HepG2 (cell line): ENCODE measurements around the gene ACAA2. TPM values are rescaled to one million over a fixed set of nuclear protein-coding genes. Genes with fewer than 3 reads are reported as not detected.

Experiments
- DZIP1 ChIP-seq: sonication (generic); formaldehyde crosslinking; IDR thresholded peaks from 2 replicates; pipeline ENCODE4 v1.5.0; 2020; ENCODE audit warnings: mild to moderate bottlenecking, missing genetic modification reagents
- FOXA3 ChIP-seq: IDR thresholded peaks from 2 replicates; pipeline ENCODE4 v1.6.1; 2016; ENCODE audit warnings: missing genetic modification reagents, missing compliant biosample characterization
- GTF3A ChIP-seq: sonication (generic); formaldehyde crosslinking; conservative IDR thresholded peaks from 2 replicates; pipeline ENCODE4 v1.4.0; 2020; ENCODE audit warnings: mild to moderate bottlenecking, missing genetic modification reagents
- HNF4A ChIP-seq: sonication (generic); formaldehyde crosslinking; IDR thresholded peaks from 2 replicates; pipeline ENCODE4 v1.4.0; 2020; ENCODE audit warnings: missing genetic modification reagents
- ISX ChIP-seq: sonication (generic); formaldehyde crosslinking; conservative IDR thresholded peaks from 2 replicates; pipeline ENCODE4 v1.5.0; 2020; ENCODE audit warnings: missing genetic modification reagents
- KAT8 ChIP-seq: IDR thresholded peaks from 2 replicates; pipeline ENCODE4 v1.6.1; 2016; ENCODE audit warnings: missing genetic modification reagents, missing compliant biosample characterization
- KMT2A ChIP-seq: sonication (generic); formaldehyde crosslinking; IDR thresholded peaks from 2 replicates; pipeline ENCODE4 v1.4.0; 2020; ENCODE audit warnings: missing genetic modification reagents
- LRRFIP1 ChIP-seq: sonication (generic); formaldehyde crosslinking; conservative IDR thresholded peaks from 2 replicates; pipeline ENCODE4 v1.4.0; 2020; ENCODE audit warnings: missing genetic modification reagents
- NFYB ChIP-seq: sonication (generic); formaldehyde crosslinking; IDR thresholded peaks from 2 replicates; pipeline ENCODE4 v1.4.0; 2020; ENCODE audit warnings: missing genetic modification reagents
- PHF20 ChIP-seq: sonication (generic); formaldehyde crosslinking; IDR thresholded peaks from 2 replicates; pipeline ENCODE4 v1.5.0; 2020; ENCODE audit warnings: mild to moderate bottlenecking, missing genetic modification reagents
- SKI ChIP-seq: fragments of 450-650 bp; IDR thresholded peaks from one replicate; pipeline ENCODE4 v1.6.1; 2018; ENCODE audit warnings: mild to moderate bottlenecking; ENCODE audit not compliant: partially characterized antibody
- THYN1 ChIP-seq: sonication (generic); formaldehyde crosslinking; IDR thresholded peaks from 2 replicates; pipeline ENCODE4 v1.8.1; 2023; ENCODE audit warnings: low read depth, mild to moderate bottlenecking, moderate library complexity, missing genetic modification reagents, borderline replicate concordance
- ZBTB20 ChIP-seq: sonication (generic); formaldehyde crosslinking; IDR thresholded peaks from 2 replicates; pipeline ENCODE4 v1.8.1; 2023; ENCODE audit warnings: missing genetic modification reagents, low read depth, mild to moderate bottlenecking, borderline replicate concordance
- ZBTB39 ChIP-seq: sonication (generic); formaldehyde crosslinking; IDR thresholded peaks from 2 replicates; pipeline ENCODE4 v1.5.0; 2020; ENCODE audit warnings: missing genetic modification reagents
- ZNF101 ChIP-seq: sonication (generic); formaldehyde crosslinking; IDR thresholded peaks from 2 replicates; pipeline ENCODE4 v1.4.0; 2020; ENCODE audit warnings: mild to moderate bottlenecking, low read depth, missing genetic modification reagents, borderline replicate concordance
- ZNF143 ChIP-seq: sonication (generic); formaldehyde crosslinking; IDR thresholded peaks from 2 replicates; pipeline ENCODE4 v1.4.0; 2020; ENCODE audit warnings: missing genetic modification reagents
- ZNF605 ChIP-seq: sonication (generic); formaldehyde crosslinking; IDR thresholded peaks from 2 replicates; pipeline ENCODE4 v1.8.0; 2022; ENCODE audit warnings: mild to moderate bottlenecking, missing genetic modification reagents
- ZNF749 ChIP-seq: sonication (generic); formaldehyde crosslinking; IDR thresholded peaks from 2 replicates; pipeline ENCODE4 v1.8.0; 2022; ENCODE audit warnings: mild to moderate bottlenecking, missing genetic modification reagents, moderate library complexity, borderline replicate concordance
- polyA plus RNA-seq, 8 experiments: library from polyadenylated mRNA; depleted of rRNA in 3 of 8; stranded (reverse) in 7 of 8; unstranded in 1 of 8; fragments of >200 nt; fragmentation: Illumina TruSeq in 4 of 8; extraction: Trizol in 4 of 8; gene quantifications; 2 replicates each; pipeline versions ENCODE4 v1.2.1 to v1.2.3, GENCODE V29; 2011 to 2016; ENCODE audit warnings: low read depth in 4 of 8, missing spikeins in 1 of 8, mixed read lengths in 1 of 8; ENCODE audit not compliant: insufficient read depth in 1 of 8
- total RNA-seq, 5 experiments: library from RNA; depleted of rRNA; stranded (reverse); fragments of >200 nt; fragmentation: Illumina TruSeq; extraction: Trizol; gene quantifications; 2 replicates each; pipeline ENCODE4 v1.2.3, GENCODE V29; 2016; ENCODE audit warnings: low read depth in 1 of 5

Gene ACAA2
- total and polyA plus RNA-seq, 2 of the 13 experiments (the other 11 are each of a cell fraction or from before 2014, with no cell fraction given), result 51.6 to 182 TPM

- TF ChIP-seq FOXA3 (CRISPR knock-in tag) (no peak), DZIP1 (no peak), ZBTB20 (CRISPR knock-in tag) (0 out of 2 replicates have a peak, but pooled peaks have one; percentile 16), KAT8 (CRISPR knock-in tag) (peak; percentile 45; the same call in 1 of the 2 replicates), GTF3A (0 out of 2 replicates have a peak, but pooled peaks have one; percentile 32), NFYB (peak; percentile 27; the same call in 1 of the 2 replicates), LRRFIP1 (no peak), ZNF143 (0 out of 2 replicates have a peak, but pooled peaks have one; percentile 13), HNF4A (CRISPR knock-in tag) (no peak; the same call in 1 of the 2 replicates), ISX (CRISPR knock-in tag) (no peak), PHF20 (CRISPR knock-in tag) (no peak), THYN1 (no peak), ZNF101 (CRISPR knock-in tag) (no peak), KMT2A (CRISPR knock-in tag) (0 out of 2 replicates have a peak, but pooled peaks have one; percentile 8), ZNF605 (CRISPR knock-in tag) (no peak), ZBTB39 (CRISPR knock-in tag) (no peak), ZNF749 (CRISPR knock-in tag) (no peak), SKI (peak; percentile 15)
Measured at GRCh38 chr18:49813319-49814146, at the start of gene ACAA2 (continued).
